Adipose tissue (tissue), 3 donors: Measurements from ENCODE around the gene FBXL4. TPM values are rescaled to one million over a fixed set of nuclear protein-coding genes. Genes with fewer than 3 reads are reported as not detected.
"Not testable (repeated sequence)": the region's sequence is repeated elsewhere in the genome, so short reads cannot be mapped to it uniquely, and the experiment has no call there.

Experiments
- H3K27ac ChIP-seq: one replicate; pipeline ENCODE4 v1.5.1; 2013; ENCODE audit warnings: low read depth, low read length
- WGBS, 3 donors: extraction: QIAGEN DNeasy Blood & Tissue Kit; methylation state at CpG; one replicate each; pipeline ENCODE4 v1.1.7; 2013; 5-methylcytosine and 5-hydroxymethylcytosine counted together
- polyA plus RNA-seq, 3 donors: library from polyadenylated mRNA; stranded (reverse); fragments of 200-250 nt; gene quantifications; one replicate each; pipeline ENCODE4 v1.2.3, GENCODE V29; 2013
- donor health status: healthy with polysubstance abuse.
- donor health status: Bipolar disorder and iron deficiency.
- donor health status: healthy.

Gene FBXL4
- polyA plus RNA-seq, 3 donors = 4.6 to 5.2 (median 5.0) TPM

DNA sequence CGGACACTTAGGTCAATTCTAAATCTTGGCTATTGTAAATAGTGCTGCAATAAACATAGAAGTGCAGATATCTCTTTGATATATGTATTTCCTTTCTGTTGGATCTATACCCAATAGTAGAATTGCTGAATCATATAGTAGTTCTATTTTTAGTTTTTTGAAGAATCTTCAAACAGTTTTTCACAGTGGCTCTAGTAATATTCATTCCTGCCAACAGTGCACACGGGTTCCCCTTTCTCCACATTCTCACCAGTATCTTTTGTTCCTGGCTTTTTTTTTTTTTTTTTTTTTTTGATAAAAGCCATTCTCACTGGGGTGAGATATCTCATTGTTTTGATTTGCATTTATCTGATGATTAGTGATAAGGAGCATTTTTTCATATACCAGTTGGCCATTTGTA is 1.8 kb upstream of the FBXL4 start:
- 66 to 84% (median 68%) methylated on average over 2 of the region's 2 CpGs for WGBS, 3 donors
- no peak overlapping the region for H3K27ac ChIP-seq

DNA sequence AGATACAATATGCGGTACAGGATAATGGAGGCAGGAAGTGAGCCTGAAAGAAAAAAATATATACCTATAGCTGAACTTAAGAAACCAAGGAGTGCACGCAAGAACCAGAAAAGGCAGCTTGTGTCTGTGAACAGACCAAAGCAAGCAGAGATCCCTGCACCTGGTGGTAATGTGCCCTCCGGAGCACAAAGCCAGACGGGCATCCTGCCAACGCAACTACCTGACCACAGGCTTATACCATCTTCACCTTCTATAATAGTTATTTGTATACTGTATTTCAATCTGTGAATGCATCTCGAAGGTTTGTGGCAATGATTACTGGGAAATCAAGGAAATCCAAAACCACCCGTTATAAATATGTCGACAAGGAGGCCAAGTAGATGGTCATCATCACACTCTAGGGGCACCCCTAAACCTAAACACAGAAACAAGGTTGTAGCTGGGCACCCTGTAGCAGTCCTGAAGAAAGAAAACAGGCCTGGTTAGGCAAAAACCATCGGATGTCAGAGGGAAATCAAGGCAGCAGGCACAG is 801 bp downstream of the FBXL4 start:
- no peak overlapping the region for H3K27ac ChIP-seq
- 4 to 8% (median 7%) methylated on average over 9 of the region's 9 CpGs for WGBS, 3 donors

GRCh38 chr6:98946266-98946878 is 1.4 kb downstream of the FBXL4 start:
- H3K27ac ChIP-seq = no peak overlapping the region
- WGBS, 3 donors = 76 to 86% (median 85%) methylated on average over 10 of the region's 10 CpGs

- H3K27ac ChIP-seq = no peak overlapping the region
- WGBS, 3 donors = 31 to 83% (median 80%) methylated on average over 3 of the region's 3 CpGs
These were observed 2.2 kb downstream of the FBXL4 start for GRCh38 chr6:98945311-98946115.

DNA sequence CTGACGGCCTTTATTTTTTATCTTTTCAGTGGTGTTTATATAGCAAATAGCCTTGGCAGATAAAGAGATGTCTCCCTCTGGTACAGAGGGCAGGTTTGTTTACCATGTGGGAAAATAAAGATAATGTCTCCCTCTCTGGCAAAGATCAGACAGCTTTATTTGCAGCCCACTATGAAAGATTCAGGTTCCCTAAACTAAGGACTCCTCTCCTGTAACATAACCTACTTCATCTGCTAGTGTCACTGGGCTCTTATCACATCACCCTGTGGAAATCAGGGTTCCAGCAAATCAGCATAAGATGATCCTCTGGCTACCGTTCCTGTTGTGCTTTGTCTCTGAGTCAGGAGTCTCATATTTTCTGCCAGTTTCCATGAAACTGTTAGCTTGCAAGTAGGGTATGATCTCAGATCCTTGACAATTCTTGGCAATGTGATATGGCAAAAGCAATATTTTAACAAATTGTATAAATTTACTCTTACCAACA is 3.1 kb downstream of the FBXL4 start:
- no peak overlapping the region for H3K27ac ChIP-seq
- WGBS, 3 donors = 25 to 74% (median 64%) methylated on average over 2 of the region's 2 CpGs

DNA sequence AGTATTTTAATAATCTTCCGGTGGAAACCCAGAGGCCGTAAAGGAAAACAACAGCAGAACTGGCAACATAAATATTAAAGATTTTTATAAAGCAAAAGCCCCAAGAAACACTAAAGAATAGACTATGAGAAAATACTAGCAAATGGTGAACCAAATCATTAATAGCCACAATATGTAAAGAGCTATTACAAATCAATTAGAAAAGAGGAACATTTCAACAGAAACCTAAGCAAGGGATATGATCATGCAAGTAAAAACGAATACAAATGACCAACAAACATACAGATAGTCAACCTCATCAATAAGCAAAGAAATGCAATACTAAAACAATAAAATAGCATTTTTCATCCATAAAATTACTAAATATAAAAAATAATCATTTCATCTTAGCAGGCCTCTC is 3.6 kb downstream of the FBXL4 start:
- WGBS, 3 donors = 53 to 96% (median 66%) methylated on average over 3 of the region's 3 CpGs

GRCh38 chr6:98942263-98942803 is 5.4 kb downstream of the FBXL4 start:
- 90 to 99% (median 93%) methylated on average over 3 of the region's 3 CpGs for WGBS, 3 donors
- H3K27ac ChIP-seq = no peak overlapping the region

More for the DNA sequence above, 3.6 kb downstream of the FBXL4 start:
- H3K27ac ChIP-seq = no peak overlapping the region

DNA sequence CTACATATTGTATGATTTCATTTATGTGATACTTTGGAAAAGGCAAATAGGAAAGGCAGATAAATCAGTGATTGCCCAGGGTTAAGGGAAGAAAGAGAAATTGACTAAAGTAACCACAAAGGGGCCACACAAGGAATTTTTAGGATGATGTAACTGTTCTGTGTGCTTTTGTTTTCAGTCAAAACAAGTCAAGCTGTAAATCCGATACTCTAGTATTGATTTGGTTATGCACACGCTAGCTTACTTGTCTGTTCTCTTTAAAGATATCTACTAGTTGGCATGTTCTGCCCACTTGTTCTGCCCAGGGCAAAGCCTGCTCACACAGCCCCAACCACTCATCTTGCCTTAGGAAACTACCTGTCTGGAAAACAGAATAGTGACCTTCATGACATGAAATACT is 6.4 kb downstream of the FBXL4 start:
- WGBS, 3 donors = 42 to 98% (median 94%) methylated on average over 2 of the region's 2 CpGs
- H3K27ac ChIP-seq = no peak overlapping the region

DNA sequence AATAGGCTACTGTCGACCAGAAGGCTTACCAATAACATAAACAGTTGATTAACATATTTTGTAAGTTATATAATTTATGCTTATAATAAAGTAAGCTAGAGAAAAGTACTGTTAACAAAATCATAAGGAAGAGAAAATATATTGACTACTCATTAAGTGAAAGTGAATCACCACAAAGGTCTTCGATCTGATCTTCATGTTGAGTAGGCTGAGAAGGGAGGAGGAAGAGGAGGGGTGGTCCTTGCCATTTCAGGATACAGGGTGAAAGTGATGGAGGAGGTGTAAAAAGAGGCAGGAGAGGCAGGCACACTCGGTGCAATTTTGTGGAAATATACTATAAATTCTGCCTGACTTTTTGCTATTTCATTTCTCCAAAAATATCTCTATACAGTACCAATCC is 10.4 kb downstream of the FBXL4 start:
- H3K27ac ChIP-seq = no peak overlapping the region
- WGBS, 3 donors = 94 to 97% (median 96%) methylated on average over 3 of the region's 3 CpGs

- WGBS, 3 donors = 45 to 81% (median 45%) methylated on average over 7 of the region's 7 CpGs
- no peak overlapping the region for H3K27ac ChIP-seq
These were observed 15.4 kb downstream of the FBXL4 start for GRCh38 chr6:98932381-98932780.

GRCh38 chr6:98931696-98932095 is 16.1 kb downstream of the FBXL4 start:
- 78 to 81% (median 79%) methylated on average over 3 of the region's 3 CpGs for WGBS, 3 donors
- H3K27ac ChIP-seq = no peak overlapping the region

- H3K27ac ChIP-seq = no peak overlapping the region
- 90 to 98% (median 96%) methylated on average over 2 of the region's 2 CpGs for WGBS, 3 donors
These were observed 18.2 kb downstream of the FBXL4 start for GRCh38 chr6:98929498-98930060.

- no peak overlapping the region for H3K27ac ChIP-seq
- 97 to 99% (median 97%) methylated on average over 3 of the region's 3 CpGs for WGBS, 3 donors
These were observed 19.1 kb downstream of the FBXL4 start for GRCh38 chr6:98928688-98929087.

GRCh38 chr6:98927534-98927933 is 20.2 kb downstream of the FBXL4 start:
- H3K27ac ChIP-seq = no peak overlapping the region

DNA sequence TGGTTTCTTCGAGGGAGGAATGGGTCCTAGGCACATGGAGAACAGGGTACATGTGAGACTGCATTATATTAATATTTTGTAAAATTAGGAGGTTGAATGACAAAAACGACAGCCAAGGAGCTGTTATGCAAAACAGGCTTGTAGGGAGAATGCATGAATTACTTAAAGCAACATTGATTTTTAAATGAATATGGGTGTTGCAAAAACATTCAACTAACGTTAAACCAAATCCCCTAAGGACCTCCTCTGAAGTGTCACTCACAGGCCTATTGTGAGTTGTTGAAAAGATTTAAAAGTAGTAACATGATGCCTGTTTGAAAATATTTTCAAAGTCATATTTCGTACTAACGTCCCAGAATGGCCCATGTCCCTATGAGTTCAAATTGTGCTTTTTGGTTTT is 21.9 kb downstream of the FBXL4 start:
- WGBS, 3 donors = 66 to 79% (median 67%) methylated on average over 5 of the region's 5 CpGs

GRCh38 chr6:98924647-98925046 is 23.1 kb downstream of the FBXL4 start:
- WGBS, 3 donors = 39 to 91% (median 75%) methylated on average over 6 of the region's 6 CpGs
- no peak overlapping the region for H3K27ac ChIP-seq

More for the DNA sequence above, 21.9 kb downstream of the FBXL4 start:
- H3K27ac ChIP-seq = no peak overlapping the region

DNA sequence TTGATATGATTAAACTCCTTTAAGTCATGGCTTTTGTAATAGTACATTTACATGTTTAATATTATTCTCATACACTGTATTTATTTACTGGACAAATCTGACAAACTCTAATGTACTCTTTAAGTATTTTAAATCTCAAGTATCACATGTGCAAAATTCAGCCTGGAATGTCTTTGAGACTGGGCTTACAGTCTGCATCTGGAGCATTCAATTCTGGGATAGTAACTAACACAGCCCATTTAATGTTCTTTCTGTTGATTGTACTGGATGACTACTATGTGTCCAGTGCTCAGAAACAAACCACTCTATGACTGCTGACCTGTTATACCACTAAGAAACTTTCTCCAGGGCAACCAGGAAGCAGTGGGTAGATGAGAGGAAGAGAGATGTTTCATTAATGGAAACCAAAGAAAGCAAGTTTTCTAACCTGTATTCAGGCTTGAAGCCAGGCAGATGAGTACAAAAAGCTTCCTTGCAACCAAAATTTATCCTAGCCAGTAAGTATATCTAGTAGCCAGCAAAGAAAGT is 26.8 kb downstream of the FBXL4 start:
- H3K27ac ChIP-seq = no peak overlapping the region

GRCh38 chr6:98910946-98911345 is 36.8 kb downstream of the FBXL4 start:
- not testable (repeated sequence) for H3K27ac ChIP-seq
- WGBS, 3 donors = 85 to 98% (median 89%) methylated on average over 12 to 13 of the region's 13 CpGs

GRCh38 chr6:98909236-98909635 is 38.5 kb downstream of the FBXL4 start:
- 98 to 100% (median 100%) methylated on average over 1 of the region's 1 CpG for WGBS, 3 donors
- H3K27ac ChIP-seq = no peak overlapping the region
